Fibroblast of mammary gland (primary cell): ENCODE measurements around the gene VSIG10L.

Experiments used
- DNase-seq: peaks from one replicate; pipeline ENCODE4 v3.0.0-alpha.2; 2010; ENCODE audit warnings: low read depth
- H3K4me3 ChIP-seq: 2 replicates; pipeline ENCODE4 v1.5.1; 2011; ENCODE audit warnings: low read depth, mild to moderate bottlenecking, low read length, moderate library complexity; ENCODE audit not compliant: control insufficient read depth
- TF ChIP-seq, protein P1 (sequence below): conservative IDR thresholded peaks from 2 replicates; pipeline ENCODE4 v1.5.1; 2011; ENCODE audit warnings: low read depth, low read length, inconsistent platforms; ENCODE audit not compliant: control insufficient read depth, insufficient read depth

Gene VSIG10L

DNA sequence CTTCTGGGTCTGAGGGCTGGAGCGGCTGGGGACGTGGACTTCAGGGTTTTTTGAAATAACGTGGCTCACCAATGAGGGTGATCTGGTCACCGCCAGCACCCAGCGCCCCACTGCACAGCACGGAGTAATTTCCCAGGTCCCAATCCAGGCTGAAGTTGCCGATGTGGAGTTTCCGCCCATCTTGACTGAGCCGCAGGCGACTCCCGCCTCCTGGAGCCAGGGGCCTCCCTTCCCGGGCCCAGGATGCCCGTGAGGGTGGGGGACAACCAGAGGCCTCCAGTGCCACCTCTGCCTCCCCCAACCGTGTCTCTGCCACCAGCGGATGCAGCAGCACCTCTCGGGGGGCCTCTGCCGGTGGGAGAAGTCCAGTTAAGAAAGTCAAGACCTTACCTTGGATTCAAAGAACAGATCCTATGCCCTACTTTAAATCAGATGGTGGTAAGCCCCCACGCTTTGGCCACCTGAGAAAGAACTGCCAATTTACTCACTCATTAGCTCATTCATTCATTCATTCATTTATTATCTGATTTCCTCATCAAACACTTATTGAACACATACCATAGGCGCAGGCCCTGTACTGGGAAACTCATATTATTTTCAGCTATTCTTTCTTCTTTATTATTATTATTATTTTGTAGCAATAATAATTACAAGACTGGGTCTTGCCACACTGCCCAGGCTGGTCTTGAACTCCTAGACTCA is 3.9 kb downstream of the VSIG10L start:
- DNase-seq, result no peak
- TF ChIP-seq, protein P1, sequence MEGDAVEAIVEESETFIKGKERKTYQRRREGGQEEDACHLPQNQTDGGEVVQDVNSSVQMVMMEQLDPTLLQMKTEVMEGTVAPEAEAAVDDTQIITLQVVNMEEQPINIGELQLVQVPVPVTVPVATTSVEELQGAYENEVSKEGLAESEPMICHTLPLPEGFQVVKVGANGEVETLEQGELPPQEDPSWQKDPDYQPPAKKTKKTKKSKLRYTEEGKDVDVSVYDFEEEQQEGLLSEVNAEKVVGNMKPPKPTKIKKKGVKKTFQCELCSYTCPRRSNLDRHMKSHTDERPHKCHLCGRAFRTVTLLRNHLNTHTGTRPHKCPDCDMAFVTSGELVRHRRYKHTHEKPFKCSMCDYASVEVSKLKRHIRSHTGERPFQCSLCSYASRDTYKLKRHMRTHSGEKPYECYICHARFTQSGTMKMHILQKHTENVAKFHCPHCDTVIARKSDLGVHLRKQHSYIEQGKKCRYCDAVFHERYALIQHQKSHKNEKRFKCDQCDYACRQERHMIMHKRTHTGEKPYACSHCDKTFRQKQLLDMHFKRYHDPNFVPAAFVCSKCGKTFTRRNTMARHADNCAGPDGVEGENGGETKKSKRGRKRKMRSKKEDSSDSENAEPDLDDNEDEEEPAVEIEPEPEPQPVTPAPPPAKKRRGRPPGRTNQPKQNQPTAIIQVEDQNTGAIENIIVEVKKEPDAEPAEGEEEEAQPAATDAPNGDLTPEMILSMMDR, result no peak
- no peak overlapping the region for H3K4me3 ChIP-seq

DNA sequence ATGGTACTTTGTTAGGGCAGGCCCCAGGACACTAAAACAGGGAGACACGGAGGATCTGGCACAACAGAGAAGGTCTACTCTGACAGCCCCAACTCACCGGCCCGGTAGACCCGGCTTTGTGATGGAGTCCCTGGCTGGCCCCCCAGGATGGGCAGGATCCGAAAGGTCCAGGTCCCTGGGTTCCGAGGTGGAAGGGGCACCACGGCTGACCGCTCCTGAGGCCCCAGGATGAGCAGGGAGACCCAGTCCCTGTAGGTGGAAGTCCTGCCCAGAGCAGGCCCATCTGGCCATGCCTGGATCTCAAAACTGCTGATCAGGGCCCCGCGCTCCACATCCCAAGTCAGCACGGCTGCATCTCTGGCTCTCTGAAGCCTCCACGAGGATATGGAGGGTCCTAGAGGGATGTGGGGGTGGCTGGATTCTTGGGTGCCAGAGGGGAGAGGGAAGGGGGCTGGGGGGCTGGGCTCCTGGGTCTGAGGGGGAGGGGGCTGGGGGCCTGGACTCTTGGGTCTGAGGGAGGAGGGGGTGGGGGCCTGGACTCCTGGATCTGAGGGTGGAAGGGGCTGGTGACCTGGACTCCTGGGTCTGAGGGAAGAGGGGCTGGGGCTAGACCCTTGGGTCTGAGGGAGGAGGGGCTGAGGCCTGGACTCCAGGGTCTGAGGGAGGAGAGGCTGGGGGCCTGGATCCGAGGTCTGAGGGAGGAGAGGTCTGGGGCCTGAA is 4.6 kb downstream of the VSIG10L start:
- TF ChIP-seq, protein P1, result no peak

DNA sequence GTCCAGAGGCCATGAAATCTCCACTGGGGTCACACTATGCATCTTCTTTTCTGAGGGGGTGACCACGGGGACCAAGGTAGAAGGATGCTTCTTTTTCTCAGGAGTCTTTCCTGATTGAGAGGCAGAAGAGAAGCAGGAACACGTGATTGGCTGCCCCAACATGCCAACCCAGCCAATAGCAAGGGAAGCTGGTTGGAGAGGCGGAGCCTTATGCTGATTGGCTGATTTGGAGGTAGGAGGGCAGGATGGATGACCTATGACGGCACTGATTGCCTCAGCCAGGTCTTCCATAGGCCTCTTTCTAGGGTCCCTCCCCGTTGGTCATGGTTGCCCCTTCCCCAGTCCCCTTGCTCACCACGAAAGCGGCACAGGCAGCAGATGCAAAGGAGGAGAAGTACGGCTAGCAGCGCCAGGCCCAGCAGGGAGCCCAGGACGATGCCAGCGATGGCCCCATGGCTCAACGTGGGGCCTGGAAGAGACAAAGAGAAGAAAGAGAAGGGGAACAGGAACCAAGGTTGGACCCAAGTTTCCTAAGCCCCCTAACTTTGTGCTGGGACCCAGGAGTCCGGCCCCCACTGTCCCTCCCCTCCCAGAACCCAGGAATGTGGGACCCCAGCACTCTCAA is 8.0 kb downstream of the VSIG10L start:
- TF ChIP-seq, protein P1, result no peak
- DNase-seq, result no peak

More for the DNA sequence above, 4.6 kb downstream of the VSIG10L start:
- no peak overlapping the region for H3K4me3 ChIP-seq
- DNase-seq, result no peak

DNA sequence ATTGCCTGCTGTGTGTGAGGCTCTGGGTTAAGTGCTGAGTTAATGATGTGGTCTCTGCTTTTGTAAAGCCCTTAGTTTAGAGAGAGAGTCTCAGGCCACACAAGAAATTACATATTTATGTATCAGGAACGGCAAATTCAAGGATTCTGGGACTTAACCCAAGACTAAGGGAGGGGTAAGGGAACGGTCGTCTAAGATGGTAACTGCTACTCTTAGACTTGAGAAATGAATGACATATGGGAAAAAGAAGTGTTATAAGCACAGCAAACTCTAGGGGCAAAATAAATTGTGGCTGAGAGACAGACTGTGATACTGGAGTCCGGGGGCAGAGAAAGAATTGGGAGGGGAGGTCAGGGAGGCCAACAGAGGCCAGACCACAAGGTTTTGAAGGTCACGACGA is 10.2 kb downstream of the VSIG10L start:
- no peak overlapping the region for H3K4me3 ChIP-seq
- no peak for DNase-seq
- TF ChIP-seq, protein P1, result no peak

More for the DNA sequence above, 8.0 kb downstream of the VSIG10L start:
- H3K4me3 ChIP-seq, result no peak overlapping the region

DNA sequence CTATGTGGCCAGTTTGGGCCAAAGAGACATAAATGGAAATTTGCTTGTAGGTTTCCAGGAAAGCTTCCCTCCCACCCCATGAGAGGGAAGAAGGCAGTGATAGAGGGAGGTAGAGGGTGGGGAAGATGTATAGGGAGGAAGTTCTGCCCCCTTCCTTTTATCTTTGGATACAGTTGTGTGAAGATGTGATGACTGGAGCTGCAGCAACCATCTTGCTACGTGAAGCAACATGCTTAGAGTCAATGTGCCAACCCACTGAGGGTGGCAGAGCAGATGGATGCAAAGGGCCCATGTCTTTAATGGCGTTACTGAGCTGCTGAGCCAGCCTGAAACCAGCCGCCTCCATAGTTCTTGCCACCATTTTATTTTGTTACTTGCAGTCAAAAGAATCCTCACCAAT is 10.7 kb downstream of the VSIG10L start:
- DNase-seq, result no peak
- TF ChIP-seq, protein P1, result no peak
- no peak overlapping the region for H3K4me3 ChIP-seq

DNA sequence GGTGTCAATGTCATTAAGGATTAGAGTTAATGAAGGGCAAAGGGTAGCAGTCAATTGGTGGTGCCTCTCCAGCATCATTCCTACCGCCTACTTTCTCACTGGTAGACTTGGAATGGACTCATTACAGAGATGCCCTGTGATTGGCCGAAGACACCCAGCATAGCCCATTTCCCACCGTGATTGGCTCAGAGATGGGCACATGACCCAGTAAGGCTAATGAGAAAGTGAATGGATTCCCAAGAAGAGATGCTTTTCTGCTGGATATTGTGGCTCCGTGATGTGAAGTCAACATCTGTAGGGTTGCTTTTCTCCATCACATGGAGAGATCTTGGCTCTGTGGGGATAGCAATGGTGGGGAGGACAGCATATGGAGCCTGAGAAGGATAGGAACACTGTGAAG is 11.6 kb downstream of the VSIG10L start:
- TF ChIP-seq, protein P1, result no peak
- no peak for DNase-seq
- H3K4me3 ChIP-seq, result no peak overlapping the region
